ENCODE results near the gene ITFG1. TPM values are rescaled to one million over a fixed set of nuclear protein-coding genes. Genes with fewer than 3 reads are reported as not detected.

The ITFG1 gene
- total and polyA plus RNA-seq, 2 of the 8 experiments (the other 6 are each of a cell fraction or from before 2014, with no cell fraction given) = 13.8 to 22.2 TPM

GRCh38 chr16:47449788-47450187, 11.1 kb downstream of the ITFG1 start:
- POLR2A ChIA-PET (ENCODE audit: partially characterized antibody) = interaction anchor here (1.3 kb wide), 1 partner anchor 11 kb away, joined by 3 read pairs; the partner anchor contains the start of genes ITFG1 and PHKB
- no peaks in the 10 kb centered on the region for H3K23me2 ChIP-seq (ENCODE audit: low read depth, low read length)
- peaks cover 0 to 30% (median 4%) of the 10 kb centered on the region in 4 experiments; a peak in 5 of 8 replicates for H3K36me3 ChIP-seq (ENCODE audit: control insufficient read depth in 2 of 4, insufficient read depth in 4 of 4, low read length in 3 of 4)

More at GRCh38 chr16:47449788-47450187, 11.1 kb downstream of the ITFG1 start:
- H3K9ac ChIP-seq (replicated peaks in 1 of 4; ENCODE audit: extremely low read depth in 1 of 4, low read depth in 3 of 4, low read length in 3 of 4) = no peak overlapping the region
- H4K91ac ChIP-seq (replicated peaks; ENCODE audit: insufficient read length, low read length) = no peak overlapping the region
- H3K18ac ChIP-seq (ENCODE audit: extremely low read depth, low read length) = no peak overlapping the region
- no peak overlapping the region for H3K4me3 ChIP-seq (ENCODE audit: extremely low read depth in 1 of 4, insufficient read depth in 2 of 4, low read depth in 3 of 4, low read length in 4 of 4)
- FAIRE-seq (no peak), DNase-seq (ENCODE audit: low read depth in 1 of 2, low spot score in 2 of 2) (no peak)
- no peak overlapping the region for H2BK12ac ChIP-seq (ENCODE audit: low read depth, low read length)
- H4K20me1 ChIP-seq (replicated peaks in 1 of 2; ENCODE audit: control insufficient read depth in 1 of 2, insufficient read depth in 2 of 2, low read length in 2 of 2) = no peaks in the 10 kb centered on the region
- H2BK5ac ChIP-seq (ENCODE audit: low read depth, low read length) = no peak overlapping the region
- H3K23ac ChIP-seq (ENCODE audit: insufficient read length) = no peak overlapping the region
- H4K5ac ChIP-seq (ENCODE audit: insufficient read length, low read depth, low read length) = no peak overlapping the region
- H3K14ac ChIP-seq (ENCODE audit: insufficient read length) = no peak overlapping the region
- H2AK5ac ChIP-seq (ENCODE audit: low read depth, low read length) = no peak overlapping the region
- H3K79me1 ChIP-seq (ENCODE audit: low read depth, low read length) = no peaks in the 10 kb centered on the region; the same call in 1 of the 2 replicates
- no peaks in the 10 kb centered on the region for H3K79me2 ChIP-seq (ENCODE audit: control insufficient read depth in 1 of 2, insufficient read depth in 2 of 2, low read length in 2 of 2)
- H3K4me1 ChIP-seq (replicated peaks in 1 of 4; ENCODE audit: control insufficient read depth in 3 of 4, insufficient read depth in 4 of 4, low read length in 3 of 4) = no peaks in the 10 kb centered on the region
- no peak overlapping the region for H2BK120ac ChIP-seq (replicated peaks; ENCODE audit: low read depth, low read length)
- no peak overlapping the region for H2BK20ac ChIP-seq (ENCODE audit: low read length)
- no peaks in the 10 kb centered on the region for H3K27me3 ChIP-seq (replicated peaks in 1 of 4; ENCODE audit: control insufficient read depth in 3 of 4, extremely low read depth in 1 of 4, insufficient read depth in 3 of 4, low read length in 3 of 4)
- H2AFZ ChIP-seq (ENCODE audit: low read length) = no peak overlapping the region
- 90% methylated on average over 3 of the region's 3 CpGs; no CpG with 5 or more reads in 1 of the 2 experiments for WGBS, 2 experiments (ENCODE audit: extremely low coverage in 1 of 2, insufficient coverage in 1 of 2, insufficient read length in 1 of 2, insufficient replicate concordance in 2 of 2, low coverage in 1 of 2, low lambda C conversion rate in 2 of 2, missing lambda C conversion rate in 1 of 2)
- no peaks in the 10 kb centered on the region for H3K9me3 ChIP-seq (ENCODE audit: insufficient read depth in 2 of 2, low read depth in 1 of 2, low read length in 1 of 2)
- H3K4me2 ChIP-seq (ENCODE audit: insufficient read depth in 1 of 2, low read depth in 2 of 2, low read length in 2 of 2) = no peak overlapping the region
- H4K8ac ChIP-seq (ENCODE audit: extremely low read depth, insufficient read depth, low read length) = no peak overlapping the region
- no peak for TF ChIP-seq ASH2L (IDR thresholded peaks at IDR 0.05; ENCODE audit: low read length)
- TF ChIP-seq RFX5 (IDR thresholded peaks at IDR 0.05; ENCODE audit: borderline replicate concordance, low read depth, low read length) = no peak
- no peak for TF ChIP-seq KDM4A (IDR thresholded peaks at IDR 0.05; ENCODE audit: low read depth, low read length, severe bottlenecking)
- TF ChIP-seq TAF7 (optimal IDR thresholded peaks at IDR 0.05; ENCODE audit: borderline replicate concordance, low read depth, low read length) = no peak
- TF ChIP-seq SP4 (IDR thresholded peaks at IDR 0.05; ENCODE audit: low read length) = no peak
- TF ChIP-seq CBX8 (IDR thresholded peaks at IDR 0.05; ENCODE audit: borderline replicate concordance, low read depth, low read length) = no peak
- no peak for TF ChIP-seq CHD2 (IDR thresholded peaks at IDR 0.05; ENCODE audit: low read length)
- no peak for TF ChIP-seq BCL11A (IDR thresholded peaks at IDR 0.05; ENCODE audit: low read depth in 2 of 2, low read length in 2 of 2)
- no peak for TF ChIP-seq EGR1 (IDR thresholded peaks at IDR 0.05; ENCODE audit: borderline replicate concordance, low read depth, low read length)
- no peak for TF ChIP-seq CREB1 (IDR thresholded peaks at IDR 0.05)
- TF ChIP-seq GTF2F1 (IDR thresholded peaks at IDR 0.05; ENCODE audit: borderline replicate concordance, low read depth, low read length) = no peak
- no peak for TF ChIP-seq FOSL1 (IDR thresholded peaks at IDR 0.05; ENCODE audit: insufficient read depth, low read depth, low read length)
- TF ChIP-seq GABPA (IDR thresholded peaks at IDR 0.05; ENCODE audit: borderline replicate concordance, insufficient read depth, low read length) = no peak
- H2BK15ac ChIP-seq (ENCODE audit: low read length) = no peak overlapping the region
- H3K56ac ChIP-seq (replicated peaks; ENCODE audit: insufficient read length, low read depth, low read length) = no peak overlapping the region
- H3K4ac ChIP-seq (replicated peaks; ENCODE audit: insufficient read length, low read depth, low read length) = no peak overlapping the region
- CTCF ChIA-PET (ENCODE audit: partially characterized antibody) = interaction anchor here (1.2 kb wide), 2 partner anchors 11 to 25 kb away, joined by 4 read pairs; partner anchors contain the start of genes ITFG1 and PHKB
- no peak overlapping the region for H3K27ac ChIP-seq (ENCODE audit: low read depth, low read length)

Measured in H1 (cell line).